ENCODE measurements around the gene IER3. TPM values are rescaled to one million over a fixed set of nuclear protein-coding genes. Genes with fewer than 3 reads are reported as not detected.

IER3 gene
- total and polyA plus RNA-seq, 2 of the 13 experiments (the other 11 are each of a cell fraction or from before 2014, with no cell fraction given), result 51.1 to 131 TPM

DNA sequence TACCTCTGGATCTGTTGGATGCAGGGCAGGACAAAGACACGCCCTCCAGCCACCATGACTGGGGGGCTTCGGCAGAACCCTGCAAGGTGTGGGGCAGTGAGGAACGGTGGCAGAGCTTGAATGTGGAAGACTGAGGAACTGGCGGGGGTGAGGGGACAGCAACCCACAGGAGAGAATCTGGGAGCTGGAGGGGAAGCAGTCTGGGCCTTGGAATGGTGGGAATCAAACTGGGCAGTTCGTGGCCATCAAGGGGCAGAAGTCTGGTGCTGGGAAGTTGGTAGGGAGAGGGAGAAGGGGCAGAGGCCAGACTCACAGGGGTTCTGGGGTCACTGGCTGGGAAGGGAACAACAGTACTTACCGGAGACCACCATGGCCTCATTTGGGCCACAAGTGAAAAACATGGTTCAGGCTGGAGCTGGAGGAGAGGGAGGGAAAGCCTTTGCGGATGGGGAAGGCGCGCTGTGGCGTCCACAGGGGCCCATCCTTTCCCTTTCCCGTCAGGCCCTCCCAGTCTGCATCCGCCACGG lies 2.5 kb downstream of the IER3 start (continued):
- TF ChIP-seq ZNF441 (CRISPR knock-in tag; IDR thresholded peaks at IDR 0.05; ENCODE audit: borderline replicate concordance) (0 out of 2 replicates have a peak, but pooled peaks have one; percentile 1), HOMEZ (CRISPR knock-in tag; IDR thresholded peaks at IDR 0.05; ENCODE audit: low read depth) (peak; percentile 10; the same call in 1 of the 2 replicates), ZMYM2 (CRISPR knock-in tag; IDR thresholded peaks at IDR 0.05) (peak; percentile 47; the same call in 1 of the 2 replicates), FOXO4 (CRISPR knock-in tag; conservative IDR thresholded peaks at IDR 0.05) (peak; percentile 85; the same call in 1 of the 2 replicates), AFF4 (CRISPR knock-in tag; IDR thresholded peaks at IDR 0.05) (0 out of 2 replicates have a peak, but pooled peaks have one; percentile 45), ZNF704 (CRISPR knock-in tag; IDR thresholded peaks at IDR 0.05; ENCODE audit: borderline replicate concordance) (0 out of 2 replicates have a peak, but pooled peaks have one; percentile 4), MED1 (CRISPR knock-in tag; IDR thresholded peaks at IDR 0.05) (peak; percentile 13; the same call in 1 of the 2 replicates), ELK4 (CRISPR knock-in tag; IDR thresholded peaks at IDR 0.05; ENCODE audit: borderline replicate concordance) (peak; percentile 65), SAP130 (CRISPR knock-in tag; IDR thresholded peaks at IDR 0.05; ENCODE audit: low read depth) (no peak), ATAD3A (CRISPR knock-in tag; IDR thresholded peaks at IDR 0.05) (no peak), ZNF264 (CRISPR knock-in tag; IDR thresholded peaks at IDR 0.05) (0 out of 2 replicates have a peak, but pooled peaks have one; percentile 69), ZNF354B (CRISPR knock-in tag; IDR thresholded peaks at IDR 0.05) (0 out of 2 replicates have a peak, but pooled peaks have one; percentile 19), SMAD3 (CRISPR knock-in tag; IDR thresholded peaks at IDR 0.05) (no peak), ZNF33B (CRISPR knock-in tag; IDR thresholded peaks at IDR 0.05) (0 out of 2 replicates have a peak, but pooled peaks have one; percentile 6)
- TF ChIP-seq, protein P1, sequence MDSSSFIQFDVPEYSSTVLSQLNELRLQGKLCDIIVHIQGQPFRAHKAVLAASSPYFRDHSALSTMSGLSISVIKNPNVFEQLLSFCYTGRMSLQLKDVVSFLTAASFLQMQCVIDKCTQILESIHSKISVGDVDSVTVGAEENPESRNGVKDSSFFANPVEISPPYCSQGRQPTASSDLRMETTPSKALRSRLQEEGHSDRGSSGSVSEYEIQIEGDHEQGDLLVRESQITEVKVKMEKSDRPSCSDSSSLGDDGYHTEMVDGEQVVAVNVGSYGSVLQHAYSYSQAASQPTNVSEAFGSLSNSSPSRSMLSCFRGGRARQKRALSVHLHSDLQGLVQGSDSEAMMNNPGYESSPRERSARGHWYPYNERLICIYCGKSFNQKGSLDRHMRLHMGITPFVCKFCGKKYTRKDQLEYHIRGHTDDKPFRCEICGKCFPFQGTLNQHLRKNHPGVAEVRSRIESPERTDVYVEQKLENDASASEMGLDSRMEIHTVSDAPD (CRISPR knock-in tag; IDR thresholded peaks at IDR 0.05), result 0 out of 2 replicates have a peak, but pooled peaks have one; percentile 7
- TF ChIP-seq, protein P2, sequence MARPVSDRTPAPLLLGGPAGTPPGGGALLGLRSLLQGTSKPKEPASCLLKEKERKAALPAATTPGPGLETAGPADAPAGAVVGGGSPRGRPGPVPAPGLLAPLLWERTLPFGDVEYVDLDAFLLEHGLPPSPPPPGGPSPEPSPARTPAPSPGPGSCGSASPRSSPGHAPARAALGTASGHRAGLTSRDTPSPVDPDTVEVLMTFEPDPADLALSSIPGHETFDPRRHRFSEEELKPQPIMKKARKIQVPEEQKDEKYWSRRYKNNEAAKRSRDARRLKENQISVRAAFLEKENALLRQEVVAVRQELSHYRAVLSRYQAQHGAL (CRISPR knock-in tag; IDR thresholded peaks at IDR 0.05; ENCODE audit: not compliant biosample characterization), result peak; percentile 33
